Loucy (cell line): Measurements from ENCODE around the gene PDIA2.

ENCODE experiments used
- H2AFZ ChIP-seq: fragments of 200-600 bp; sonication (generic); 2 replicates; pipeline ENCODE4 v1.6.0; 2016; ENCODE audit warnings: antibody characterized with exemption, mild to moderate bottlenecking, low read length, moderate library complexity
- H3F3A ChIP-seq: fragments of 200-600 bp; 2 replicates; pipeline ENCODE4 v1.6.0; 2016; ENCODE audit warnings: antibody characterized with exemption, low read depth, mild to moderate bottlenecking
- H3K27me3 ChIP-seq: fragments of 200-600 bp; sonication (generic); 2 replicates; pipeline ENCODE4 v1.6.1; 2014; ENCODE audit warnings: low read length, mild to moderate bottlenecking; ENCODE audit not compliant: insufficient read depth, poor library complexity, severe bottlenecking
- H3K36me3 ChIP-seq: fragments of 200-600 bp; sonication (generic); 2 replicates; pipeline ENCODE4 v1.6.1; 2016; ENCODE audit warnings: low read length; ENCODE audit not compliant: insufficient read depth
- H3K4me1 ChIP-seq: fragments of 200-600 bp; sonication (generic); 2 replicates; pipeline ENCODE4 v1.5.1; 2014; ENCODE audit warnings: low read length, mild to moderate bottlenecking; ENCODE audit not compliant: insufficient read depth, poor library complexity, severe bottlenecking
- H3K4me2 ChIP-seq: fragments of 200-600 bp; sonication (generic); 2 replicates; pipeline ENCODE4 v1.6.0; 2014; ENCODE audit warnings: antibody characterized with exemption, low read length, low read depth, mild to moderate bottlenecking; ENCODE audit not compliant: poor library complexity, severe bottlenecking
- H3K4me3 ChIP-seq: fragments of 200-600 bp; sonication (generic); 2 replicates; pipeline ENCODE4 v1.5.1; 2014; ENCODE audit warnings: low read length, mild to moderate bottlenecking, mixed read lengths; ENCODE audit not compliant: poor library complexity, severe bottlenecking
- H3K79me2 ChIP-seq: fragments of 200-600 bp; sonication (generic); 2 replicates; pipeline ENCODE4 v1.6.1; 2014; ENCODE audit warnings: low read length; ENCODE audit not compliant: insufficient read depth
- H3K9ac ChIP-seq: fragments of 200-600 bp; sonication (generic); 2 replicates; pipeline ENCODE4 v1.6.0; 2014; ENCODE audit warnings: mild to moderate bottlenecking, low read depth, low read length, moderate library complexity; ENCODE audit not compliant: poor library complexity, severe bottlenecking
- H3K9me2 ChIP-seq: fragments of 200-600 bp; sonication (generic); replicated peaks from 2 replicates; pipeline ENCODE4 v1.6.1; 2016; ENCODE audit warnings: low read depth, low read length, mixed read lengths
- H3K9me3 ChIP-seq: fragments of 200-600 bp; sonication (generic); 2 replicates; pipeline ENCODE4 v1.6.1; 2014; ENCODE audit warnings: mild to moderate bottlenecking, antibody characterized with exemption, low read length, low read depth; ENCODE audit not compliant: insufficient read depth
- H4K20me1 ChIP-seq: fragments of 200-600 bp; sonication (generic); 2 replicates; pipeline ENCODE4 v1.6.0; 2014; ENCODE audit warnings: antibody characterized with exemption, low read length, mild to moderate bottlenecking; ENCODE audit not compliant: insufficient read depth, poor library complexity, severe bottlenecking
- CTCF ChIP-seq: fragments of 200-600 bp; sonication (generic); conservative IDR thresholded peaks from 2 replicates; pipeline ENCODE4 v1.5.1; 2014; ENCODE audit warnings: mild to moderate bottlenecking, antibody characterized with exemption, low read length
- EZH2phosphoT487 ChIP-seq: fragments of 200-600 bp; IDR thresholded peaks from 2 replicates; pipeline ENCODE4 v1.6.1; 2018; ENCODE audit warnings: antibody characterized with exemption, mild to moderate bottlenecking, moderate library complexity, borderline replicate concordance

PDIA2 gene

GRCh38 chr16:245105-245504, 37.9 kb upstream of the PDIA2 start:
- H3K4me1 ChIP-seq: peaks cover 7% of the 10 kb centered on the region
- H3K9ac ChIP-seq: no peak overlapping the region
- no peaks in the 10 kb centered on the region for H4K20me1 ChIP-seq
- no peaks in the 10 kb centered on the region for H3K9me2 ChIP-seq
- no peaks in the 10 kb centered on the region for H3K36me3 ChIP-seq
- no peak for TF ChIP-seq EZH2phosphoT487
- no peaks in the 10 kb centered on the region for H3K27me3 ChIP-seq
- H3K79me2 ChIP-seq: no peaks in the 10 kb centered on the region
- H3F3A ChIP-seq: no peaks in the 10 kb centered on the region
- no peak overlapping the region for H2AFZ ChIP-seq
- no peak overlapping the region for H3K4me3 ChIP-seq
- H3K9me3 ChIP-seq: no peaks in the 10 kb centered on the region
- H3K4me2 ChIP-seq: no peak overlapping the region

GRCh38 chr16:247027-247426, 35.9 kb upstream of the PDIA2 start:
- H2AFZ ChIP-seq: no peak overlapping the region
- no peak overlapping the region for H3K4me2 ChIP-seq
- no peaks in the 10 kb centered on the region for H4K20me1 ChIP-seq
- H3K9me2 ChIP-seq: no peaks in the 10 kb centered on the region
- TF ChIP-seq EZH2phosphoT487 (no peak), CTCF (no peak)
- H3K79me2 ChIP-seq: no peaks in the 10 kb centered on the region
- H3K4me3 ChIP-seq: no peak overlapping the region
- H3K27me3 ChIP-seq: no peaks in the 10 kb centered on the region
- H3K36me3 ChIP-seq: no peaks in the 10 kb centered on the region
- H3F3A ChIP-seq: no peaks in the 10 kb centered on the region
- peaks cover 13% of the 10 kb centered on the region for H3K4me1 ChIP-seq
- H3K9ac ChIP-seq: no peak overlapping the region
- H3K9me3 ChIP-seq: no peaks in the 10 kb centered on the region

GRCh38 chr16:249431-249830, 33.5 kb upstream of the PDIA2 start:
- Histone ChIP-seq H3F3A (peaks cover 3% of the 10 kb centered on the region; the same call in 1 of the 2 replicates), H4K20me1 (no peaks in the 10 kb centered on the region), H3K79me2 (peaks cover 4% of the 10 kb centered on the region; the same call in 1 of the 2 replicates), H3K9me2 (no peaks in the 10 kb centered on the region), H3K4me3 (no peak overlapping the region), H3K9ac (no peak overlapping the region), H3K4me2 (no peak overlapping the region), H3K36me3 (no peaks in the 10 kb centered on the region), H3K27me3 (no peaks in the 10 kb centered on the region), H3K9me3 (no peaks in the 10 kb centered on the region), H2AFZ (no peak overlapping the region), H3K4me1 (peaks cover 33% of the 10 kb centered on the region)
- TF ChIP-seq CTCF (no peak), EZH2phosphoT487 (no peak)
